Astrocyte of the cerebellum (primary cell): ENCODE results near the gene XRCC5.

Experiments
- DNase-seq: peaks from one replicate; pipeline ENCODE4 v3.0.0-alpha.2; 2011; ENCODE audit warnings: low read depth
- H3K4me3 ChIP-seq: 2 replicates; pipeline ENCODE4 v1.5.1; 2011; ENCODE audit warnings: mild to moderate bottlenecking, low read depth, low read length, moderate library complexity
- in situ Hi-C: cut with HindIII; loops from 2 replicates; pipeline ENCODE4 v1.10.0; 2017; ENCODE audit warnings: low sequenced_read_pairs
- TF ChIP-seq, protein P1 (sequence below): IDR thresholded peaks from 2 replicates; pipeline ENCODE4 v1.5.1; 2012; ENCODE audit warnings: low read length, low read depth, moderate library complexity, mild to moderate bottlenecking; ENCODE audit errors: missing control alignments

Gene XRCC5

GRCh38 chr2:216114382-216114713 is 5.2 kb downstream of the XRCC5 start:
- H3K4me3 ChIP-seq: no peak overlapping the region
- TF ChIP-seq, protein P1, sequence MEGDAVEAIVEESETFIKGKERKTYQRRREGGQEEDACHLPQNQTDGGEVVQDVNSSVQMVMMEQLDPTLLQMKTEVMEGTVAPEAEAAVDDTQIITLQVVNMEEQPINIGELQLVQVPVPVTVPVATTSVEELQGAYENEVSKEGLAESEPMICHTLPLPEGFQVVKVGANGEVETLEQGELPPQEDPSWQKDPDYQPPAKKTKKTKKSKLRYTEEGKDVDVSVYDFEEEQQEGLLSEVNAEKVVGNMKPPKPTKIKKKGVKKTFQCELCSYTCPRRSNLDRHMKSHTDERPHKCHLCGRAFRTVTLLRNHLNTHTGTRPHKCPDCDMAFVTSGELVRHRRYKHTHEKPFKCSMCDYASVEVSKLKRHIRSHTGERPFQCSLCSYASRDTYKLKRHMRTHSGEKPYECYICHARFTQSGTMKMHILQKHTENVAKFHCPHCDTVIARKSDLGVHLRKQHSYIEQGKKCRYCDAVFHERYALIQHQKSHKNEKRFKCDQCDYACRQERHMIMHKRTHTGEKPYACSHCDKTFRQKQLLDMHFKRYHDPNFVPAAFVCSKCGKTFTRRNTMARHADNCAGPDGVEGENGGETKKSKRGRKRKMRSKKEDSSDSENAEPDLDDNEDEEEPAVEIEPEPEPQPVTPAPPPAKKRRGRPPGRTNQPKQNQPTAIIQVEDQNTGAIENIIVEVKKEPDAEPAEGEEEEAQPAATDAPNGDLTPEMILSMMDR: no peak
- in situ Hi-C loops: no loop called here
- DNase-seq: no peak

GRCh38 chr2:216114714-216115531 is 5.8 kb downstream of the XRCC5 start:
- H3K4me3 ChIP-seq: peak overlapping the region; percentile 48
- in situ Hi-C loops: no loop called here
- peak; percentile 100 for DNase-seq
- TF ChIP-seq, protein P1: peak; percentile 87

GRCh38 chr2:216116418-216116817 is 7.3 kb downstream of the XRCC5 start:
- DNase-seq: no peak
- no peak overlapping the region for H3K4me3 ChIP-seq
- in situ Hi-C loops: no loop called here
- TF ChIP-seq, protein P1: no peak

DNA sequence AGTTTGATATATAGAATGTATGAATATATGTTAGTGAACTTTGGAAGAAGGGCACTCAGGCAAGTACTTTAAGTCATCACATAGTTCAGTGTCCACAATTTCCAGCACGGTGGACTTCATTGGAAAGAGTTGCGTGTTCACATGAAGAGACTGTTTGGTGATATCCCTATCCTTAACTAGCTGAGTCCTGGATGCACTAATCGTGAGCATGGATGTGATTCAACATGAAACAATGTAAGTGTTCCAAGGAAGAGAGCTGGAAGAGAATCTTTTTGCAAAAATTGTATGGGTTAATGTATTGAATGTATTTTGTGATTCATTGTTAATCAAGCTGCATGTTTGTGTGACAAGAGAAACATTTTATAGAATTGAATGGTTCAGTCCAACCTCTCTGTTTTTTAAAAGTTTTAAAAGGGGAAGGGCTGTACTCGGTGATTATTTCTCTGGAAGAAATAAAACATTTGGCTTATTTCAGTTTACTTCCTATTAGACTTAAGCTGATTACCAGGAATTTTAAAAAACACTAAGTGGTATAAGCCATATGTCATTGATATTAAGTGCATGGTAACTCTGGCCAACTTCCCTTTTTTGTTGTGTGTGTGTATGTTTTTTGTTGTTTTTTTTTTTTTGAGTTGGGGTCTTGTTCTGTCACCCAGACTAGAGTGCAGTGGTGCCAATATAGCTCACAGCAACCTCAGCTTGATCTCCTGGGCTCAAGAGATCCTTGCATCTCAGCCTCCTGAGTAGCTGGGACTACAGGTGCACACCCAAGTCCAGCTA is 8.6 kb downstream of the XRCC5 start:
- no peak for DNase-seq
- H3K4me3 ChIP-seq: no peak overlapping the region

GRCh38 chr2:216118474-216118873 is 9.3 kb downstream of the XRCC5 start:
- in situ Hi-C loops: no loop called here
- no peak for DNase-seq
- TF ChIP-seq, protein P1: no peak
- H3K4me3 ChIP-seq: no peak overlapping the region

More for the DNA sequence above, 8.6 kb downstream of the XRCC5 start:
- TF ChIP-seq, protein P1: no peak
- in situ Hi-C loops: no loop called here

DNA sequence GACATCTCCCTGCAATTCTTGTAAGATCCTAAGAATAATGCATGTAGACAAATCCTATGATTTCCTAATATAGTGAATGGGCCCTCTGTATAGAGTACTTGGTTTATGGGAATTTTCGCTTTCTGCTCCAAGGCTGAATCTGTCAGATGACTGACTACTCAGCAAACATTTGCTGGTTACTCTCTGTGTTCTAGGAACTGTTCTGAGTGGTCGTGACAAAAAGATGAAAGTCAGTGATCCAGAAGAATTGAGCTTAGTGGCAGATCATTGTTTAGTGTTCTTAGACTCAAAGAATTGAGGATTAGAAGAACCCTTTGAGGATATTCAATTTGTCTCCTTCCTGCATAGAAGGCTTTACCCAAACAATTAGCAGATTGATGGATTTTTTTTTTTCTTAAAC is 10.0 kb downstream of the XRCC5 start:
- no peak for DNase-seq
- no peak overlapping the region for H3K4me3 ChIP-seq
- in situ Hi-C loops: no loop called here
- TF ChIP-seq, protein P1: no peak
